GM12878 (cell line): ENCODE measurements around the gene TSPAN7. TPM values are rescaled to one million over a fixed set of nuclear protein-coding genes. Genes with fewer than 3 reads are reported as not detected.

Experiments used
- ATAC-seq: fragments of 200-7000 bp; cut with Tn5 transposase; 3 replicates; pipeline ENCODE4 v1.9.1; 2020; ENCODE audit warnings: mild to moderate bottlenecking, moderate library complexity
- BruUV-seq: library from RNA; stranded (reverse); fragments of 400-500 nt; replicated peaks from 2 replicates; lab custom pipeline; 2021; lab: Mats Ljungman, UMichigan
- CTCF ChIA-PET: fragments of 300-600 bp; sonication (Branson Sonifier 250); formaldehyde crosslinking; extraction: SDS; loops from one replicate; lab custom pipeline; 2021; ENCODE audit warnings: inconsistent platforms; lab: Yijun Ruan, JAX
- POLR2A ChIA-PET: fragments of 350-600 bp; formaldehyde crosslinking; extraction: SDS; loops from one replicate; lab custom pipeline; 2021; ENCODE audit warnings: inconsistent platforms; lab: Charles Lee
- RAD21 ChIA-PET: fragments of 300-600 bp; sonication (Branson Sonifier 250); formaldehyde crosslinking; loops from one replicate; lab custom pipeline; 2023; ENCODE audit warnings: antibody characterized with exemption; ENCODE audit not compliant: unreplicated experiment; lab: Charles Lee
- SMC1A ChIA-PET: fragments of 300-600 bp; sonication (Branson Sonifier 250); formaldehyde crosslinking; loops from one replicate; lab custom pipeline; 2023; ENCODE audit not compliant: unreplicated experiment, uncharacterized antibody; lab: Charles Lee
- DNase-seq: peaks from one replicate; pipeline ENCODE4 v3.0.0-alpha.2; 2011; ENCODE audit warnings: low read depth, low spot score
- FAIRE-seq: peaks from 3 replicates; lab custom pipeline; 2011; peaks lifted over from hg19 to GRCh38; lab: Jason Lieb, UNC
- H2AFZ ChIP-seq: 2 replicates; pipeline ENCODE4 v1.6.0; 2011; ENCODE audit warnings: low read depth, low read length, control low read depth; ENCODE audit not compliant: control insufficient read depth
- H3K27ac ChIP-seq: 2 replicates; pipeline ENCODE4 v1.5.1; 2011; ENCODE audit warnings: control low read depth; ENCODE audit not compliant: control insufficient read depth, insufficient read depth
- H3K27me3 ChIP-seq, 2 experiments: replicated peaks in 1 of 2; 2 replicates each; pipeline versions ENCODE4 v1.6.0 to v1.6.1; 2011; ENCODE audit warnings: low read length in 1 of 2; ENCODE audit not compliant: control insufficient read depth in 2 of 2, insufficient read depth in 2 of 2
- H3K36me3 ChIP-seq, 2 experiments: 2 replicates each; pipeline ENCODE4 v1.5.1; 2011; ENCODE audit warnings: low read length in 1 of 2; ENCODE audit not compliant: control insufficient read depth in 2 of 2, insufficient read depth in 2 of 2
- H3K4me1 ChIP-seq: 2 replicates; pipeline ENCODE4 v1.6.1; 2011; ENCODE audit warnings: mild to moderate bottlenecking, low read length, moderate library complexity, mixed read lengths; ENCODE audit not compliant: control insufficient read depth, insufficient read depth
- H3K4me2 ChIP-seq: 2 replicates; pipeline ENCODE4 v1.6.0; 2011; ENCODE audit warnings: control low read depth; ENCODE audit not compliant: control insufficient read depth, insufficient read depth
- H3K4me3 ChIP-seq: fragments of 200-600 bp; sonication (generic); 2 replicates; pipeline ENCODE4 v1.5.1; 2016
- H3K79me2 ChIP-seq: 2 replicates; pipeline ENCODE4 v1.6.0; 2011; ENCODE audit warnings: low read length; ENCODE audit not compliant: control insufficient read depth, insufficient read depth
- H3K9ac ChIP-seq: 2 replicates; pipeline ENCODE4 v1.8.0; 2011; ENCODE audit warnings: low read length, control low read depth, mixed read lengths; ENCODE audit not compliant: control insufficient read depth, insufficient read depth
- H3K9me3 ChIP-seq: replicated peaks from 3 replicates; pipeline ENCODE4 v1.5.1; 2011; ENCODE audit warnings: mild to moderate bottlenecking, low read length; ENCODE audit not compliant: control insufficient read depth, insufficient read depth
- H4K20me1 ChIP-seq: 2 replicates; pipeline ENCODE4 v1.6.0; 2011; ENCODE audit not compliant: control insufficient read depth, insufficient read depth
- ASH2L ChIP-seq: fragments of 300-600, 200-600 bp; sonication (generic); IDR thresholded peaks from 2 replicates; pipeline ENCODE4 v1.6.1; 2017; ENCODE audit warnings: low read depth, mild to moderate bottlenecking, borderline replicate concordance
- CHD4 ChIP-seq: fragments of 200-600 bp; sonication (generic); IDR thresholded peaks from 2 replicates; pipeline ENCODE4 v1.6.1; 2016; ENCODE audit warnings: mild to moderate bottlenecking
- ESRRA ChIP-seq: IDR thresholded peaks from 2 replicates; pipeline ENCODE4 v1.6.1; 2012; ENCODE audit warnings: mild to moderate bottlenecking, low read length, improper control_type of control experiment
- ETV6 ChIP-seq, 2 experiments: fragments of 450-650 bp in 1 of 2; IDR thresholded peaks in 1 of 2; conservative IDR thresholded peaks in 1 of 2; 2 replicates each; pipeline ENCODE4 v1.6.1; 2014; ENCODE audit warnings: antibody characterized with exemption in 1 of 2, borderline replicate concordance in 1 of 2, low read depth in 1 of 2, mild to moderate bottlenecking in 1 of 2, moderate library complexity in 1 of 2
- FOXM1 ChIP-seq: IDR thresholded peaks from 2 replicates; pipeline ENCODE4 v1.6.1; 2012; ENCODE audit warnings: low read depth, mild to moderate bottlenecking, inconsistent platforms, low read length, moderate library complexity
- HCFC1 ChIP-seq: fragments of 150-350 bp; IDR thresholded peaks from 2 replicates; pipeline ENCODE4 v1.6.1; 2014; ENCODE audit warnings: low read length
- NR2C1 ChIP-seq: fragments of 450-650 bp; IDR thresholded peaks from 2 replicates; pipeline ENCODE4 v1.6.1; 2017; ENCODE audit warnings: antibody characterized with exemption, mild to moderate bottlenecking, moderate library complexity
- NRF1 ChIP-seq: conservative IDR thresholded peaks from 2 replicates; pipeline ENCODE4 v1.6.1; 2011; ENCODE audit warnings: mild to moderate bottlenecking, low read depth, low read length, improper control_type of control experiment
- POLR2A ChIP-seq: IDR thresholded peaks from 2 replicates; pipeline ENCODE4 v1.6.1; 2011; ENCODE audit warnings: low read depth, mild to moderate bottlenecking, low read length
- RBBP5 ChIP-seq: fragments of 200-600 bp; sonication (generic); conservative IDR thresholded peaks from 2 replicates; pipeline ENCODE4 v1.6.1; 2016
- RELA ChIP-seq: fragments of 450-650 bp; IDR thresholded peaks from 2 replicates; pipeline ENCODE4 v1.8.0; 2014; ENCODE audit warnings: borderline replicate concordance; ENCODE audit not compliant: partially characterized antibody
- WGBS: methylation state at CpG from one replicate; pipeline ENCODE4 v1.1.6; 2016; ENCODE audit warnings: low lambda C conversion rate; ENCODE audit not compliant: insufficient replicate concordance, insufficient coverage; ENCODE audit errors: missing lambda C conversion rate; 5-methylcytosine and 5-hydroxymethylcytosine counted together
- in situ Hi-C: fragments of 300-500 bp; cut with MboI; formaldehyde crosslinking; loops from 9 replicates; pipeline ENCODE4 v1.14.3; 2018; ENCODE audit warnings: mixed read lengths
- intact Hi-C: fragments of 100-400 bp; cut with micrococcal nuclease; formaldehyde crosslinking; loops from one replicate; pipeline ENCODE4 v1.14.2; 2022; ENCODE audit not compliant: unreplicated experiment
- polyA plus RNA-seq, 11 experiments: library from polyadenylated mRNA; depleted of rRNA in 4 of 11; unstranded in 6 of 11; stranded (reverse) in 5 of 11; fragments of >200 nt; fragmentation: Nextera tagmentation in 4 of 11; fragmentation: Illumina TruSeq in 1 of 11; extraction: Ambion mirVana in 4 of 11; extraction: Trizol in 1 of 11; gene quantifications; 1 replicate in 1 of 11; 2 replicates in 10 of 11; pipeline versions ENCODE4 v1.2.1 to v1.2.3, GENCODE V29; 2011 to 2016; ENCODE audit warnings: inconsistent platforms in 2 of 11, missing spikeins in 2 of 11, low read depth in 1 of 11
- total RNA-seq, 4 experiments: library from RNA; depleted of rRNA in 3 of 4; stranded (reverse); fragments of >200 nt in 3 of 4; fragmentation: Illumina TruSeq in 1 of 4; extraction: Trizol in 1 of 4; gene quantifications; 2 replicates each; pipeline versions ENCODE4 v1.2.1 to v1.2.3, GENCODE V29; 2013 to 2021
- TF ChIP-seq, protein P1 (sequence below): IDR thresholded peaks from 2 replicates; pipeline ENCODE4 v1.6.1; 2011; ENCODE audit warnings: borderline replicate concordance, low read depth, mild to moderate bottlenecking, moderate library complexity, low read length; ENCODE audit not compliant: insufficient read depth, poor library complexity, severe bottlenecking

Gene TSPAN7
- total and polyA plus RNA-seq, 10 of the 15 experiments (the other 5 are each of a cell fraction or from before 2014, with no cell fraction given) = 0.04 to 0.77 (median 0.14) TPM; not detected in 4

DNA sequence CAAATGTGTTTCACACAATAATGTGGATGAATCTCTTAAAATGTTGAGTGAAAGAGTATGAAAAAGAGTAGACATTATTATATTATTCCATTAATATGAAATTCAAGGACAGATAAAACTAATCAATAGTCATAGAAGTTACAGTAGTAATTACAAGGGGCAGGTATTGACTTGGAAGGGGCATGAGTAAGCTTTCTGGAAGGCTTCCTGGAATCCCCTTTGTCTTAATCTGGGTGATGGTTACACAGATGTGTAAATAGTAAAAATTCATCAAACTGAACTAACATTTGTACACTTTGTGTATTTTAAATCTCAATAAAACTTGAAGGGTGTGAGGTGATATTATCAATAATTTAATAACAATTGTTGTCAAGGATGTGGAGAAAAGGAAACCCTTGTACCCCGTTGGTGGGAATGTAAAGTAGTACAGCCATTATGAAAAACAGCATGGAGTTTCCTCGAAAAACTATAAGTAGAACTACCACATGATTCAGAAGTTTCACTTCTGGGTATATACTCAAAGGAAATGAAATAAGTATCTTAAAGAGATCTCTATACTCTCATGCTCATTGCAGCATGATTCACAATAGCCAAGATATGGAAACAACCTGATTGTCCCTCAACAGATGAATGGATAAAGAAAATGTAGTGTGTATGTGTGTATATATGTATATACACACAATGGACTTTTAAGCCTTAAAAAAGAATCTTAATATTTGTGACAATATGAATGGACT is 143.0 kb downstream of the TSPAN7 start:
- H3K9ac ChIP-seq = no peak overlapping the region
- H3K79me2 ChIP-seq = no peaks in the 10 kb centered on the region
- no peak for TF ChIP-seq ASH2L
- TF ChIP-seq ESRRA = no peak
- TF ChIP-seq POLR2A = no peak
- no peak for TF ChIP-seq ETV6 (conservative IDR thresholded peaks at IDR 0.05 in 1 of 2, IDR thresholded peaks at IDR 0.05 in 1 of 2; ENCODE audit: borderline replicate concordance in 1 of 2, low read depth in 1 of 2)
- no peak for TF ChIP-seq HCFC1
- TF ChIP-seq NR2C1 = no peak
- no peak for TF ChIP-seq RELA
- TF ChIP-seq, protein P1, sequence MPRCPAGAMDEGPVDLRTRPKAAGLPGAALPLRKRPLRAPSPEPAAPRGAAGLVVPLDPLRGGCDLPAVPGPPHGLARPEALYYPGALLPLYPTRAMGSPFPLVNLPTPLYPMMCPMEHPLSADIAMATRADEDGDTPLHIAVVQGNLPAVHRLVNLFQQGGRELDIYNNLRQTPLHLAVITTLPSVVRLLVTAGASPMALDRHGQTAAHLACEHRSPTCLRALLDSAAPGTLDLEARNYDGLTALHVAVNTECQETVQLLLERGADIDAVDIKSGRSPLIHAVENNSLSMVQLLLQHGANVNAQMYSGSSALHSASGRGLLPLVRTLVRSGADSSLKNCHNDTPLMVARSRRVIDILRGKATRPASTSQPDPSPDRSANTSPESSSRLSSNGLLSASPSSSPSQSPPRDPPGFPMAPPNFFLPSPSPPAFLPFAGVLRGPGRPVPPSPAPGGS = no peak
- TF ChIP-seq CHD4 = no peak
- no peak for TF ChIP-seq NRF1
- no peak for TF ChIP-seq FOXM1
- TF ChIP-seq RBBP5 = no peak
- no peaks in the 10 kb centered on the region for H4K20me1 ChIP-seq
- H3K4me2 ChIP-seq = no peak overlapping the region
- no peaks in the 10 kb centered on the region for H3K4me1 ChIP-seq
- in situ Hi-C loops = no loop called here
- POLR2A ChIA-PET = no interaction called here
- RAD21 ChIA-PET = no interaction called here
- DNase-seq = no peak
- BruUV-seq = no TSS peak
- CTCF ChIA-PET = no interaction called here
- no peaks in the 10 kb centered on the region for H3K9me3 ChIP-seq
- no peak overlapping the region for H3K27ac ChIP-seq
- WGBS = 2% methylated on average over 2 of the region's 2 CpGs
- H3K27me3 ChIP-seq = no peaks in the 10 kb centered on the region
- no peak overlapping the region for H2AFZ ChIP-seq
- ATAC-seq = no peak
- intact Hi-C loops = no loop called here
- H3K36me3 ChIP-seq = no peaks in the 10 kb centered on the region
- SMC1A ChIA-PET = no interaction called here
- FAIRE-seq = no peak
- H3K4me3 ChIP-seq = no peak overlapping the region
